Neural cell (in vitro differentiated cells): ENCODE data around the gene ZNF778.

Experiments
- CTCF ChIP-seq: fragments of 450-650 bp; IDR thresholded peaks from 2 replicates; pipeline ENCODE4 v1.5.1; 2014; ENCODE audit warnings: antibody characterized with exemption, mild to moderate bottlenecking, moderate library complexity; ENCODE audit not compliant: poor library complexity, severe bottlenecking
- EP300 ChIP-seq: fragments of 450-650 bp; conservative IDR thresholded peaks from 2 replicates; pipeline ENCODE4 v1.6.1; 2014; ENCODE audit warnings: antibody characterized with exemption, mild to moderate bottlenecking, moderate library complexity; ENCODE audit not compliant: poor library complexity, severe bottlenecking
- POLR2AphosphoS5 ChIP-seq: IDR thresholded peaks from 2 replicates; pipeline ENCODE4 v1.6.1; 2012

- TF ChIP-seq CTCF, result no peak
- no peak for TF ChIP-seq POLR2AphosphoS5
- no peak for TF ChIP-seq EP300
These were observed 68.6 kb downstream of the ZNF778 start for GRCh38 chr16:89286096-89286495.
